ENCODE measurements around the gene YIPF2.
"Not testable (repeated sequence)": the region's sequence is repeated elsewhere in the genome, so short reads cannot be mapped to it uniquely, and the experiment has no call there.

Gene YIPF2

GRCh38 chr19:10908380-10908960, 20.0 kb downstream of the YIPF2 start:
- DNase-seq = no peak

DNA sequence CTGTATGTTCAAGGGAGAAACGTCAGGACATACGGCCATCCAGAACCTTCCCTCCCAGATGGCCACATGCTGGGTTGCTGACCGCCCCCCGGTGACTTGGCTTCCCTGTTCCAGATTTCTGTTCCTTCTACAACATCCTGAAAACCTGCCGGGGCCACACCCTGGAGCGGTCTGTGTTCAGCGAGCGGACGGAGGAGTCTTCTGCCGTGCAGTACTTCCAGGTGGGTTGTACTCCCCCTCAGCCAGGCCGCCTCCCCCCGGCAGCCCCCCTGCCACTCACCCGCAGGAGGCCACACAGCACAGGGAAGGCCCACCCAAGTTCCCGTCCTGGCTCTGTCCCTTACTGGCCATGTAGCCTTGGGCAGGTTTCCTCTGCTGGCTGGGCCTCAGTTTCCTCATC, 20.5 kb downstream of the YIPF2 start:
- no peak for DNase-seq

GRCh38 chr19:10899151-10899653, 29.2 kb downstream of the YIPF2 start:
- DNase-seq = peak in 1 of 2 experiments; percentile 51

DNA sequence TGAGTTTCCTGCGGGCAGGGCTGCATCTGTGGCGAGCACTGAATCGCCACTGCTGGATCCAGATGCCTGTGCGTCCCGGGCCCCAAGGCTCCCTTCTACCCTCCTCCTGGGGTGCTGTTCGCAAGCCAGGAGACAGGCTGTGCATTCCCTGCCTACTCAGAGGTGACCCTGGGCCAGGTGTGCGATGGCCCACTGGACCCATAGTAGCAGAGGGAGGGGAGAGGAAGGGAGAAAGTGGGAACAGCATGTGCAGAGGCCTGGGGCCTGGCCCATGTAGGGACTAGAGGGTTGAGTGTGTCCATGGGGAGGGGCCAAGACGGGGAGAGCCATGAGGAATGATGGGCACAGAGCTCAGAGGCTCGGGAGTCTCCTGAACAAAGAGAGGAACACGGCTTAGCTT, 29.8 kb downstream of the YIPF2 start:
- DNase-seq = no peak

DNA sequence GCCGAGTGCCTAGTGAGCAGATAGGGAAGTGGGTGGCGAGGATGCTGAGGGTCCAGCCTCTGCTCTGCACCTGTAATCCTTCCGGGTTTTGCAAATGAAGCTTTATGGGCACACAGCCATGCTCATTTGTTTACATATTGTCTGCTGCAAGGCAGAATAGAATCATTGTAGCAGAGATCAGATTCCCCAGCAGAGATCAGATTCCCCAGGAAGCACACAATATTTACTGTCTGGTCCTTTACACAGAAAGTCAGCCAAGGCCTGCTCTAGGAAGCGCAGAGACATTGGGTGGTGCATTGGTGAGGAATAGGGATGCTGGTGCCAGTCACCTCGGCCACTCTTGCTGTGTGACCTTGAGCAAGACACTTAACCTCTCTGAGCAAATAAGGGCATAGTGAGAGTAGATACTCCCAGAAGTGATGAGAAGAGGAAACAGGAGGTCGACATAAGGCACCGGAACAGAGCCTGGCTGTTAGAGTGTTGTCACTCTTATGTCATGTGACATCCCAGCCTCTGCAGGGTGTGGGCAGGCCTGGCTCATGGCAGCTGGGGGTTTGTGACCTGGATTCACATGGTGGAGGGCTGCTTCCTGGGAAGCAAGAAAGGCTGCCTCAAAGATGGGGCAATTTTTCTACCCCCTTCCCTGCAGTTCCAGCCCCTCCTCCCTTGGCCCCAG, 31.4 kb downstream of the YIPF2 start:
- peak; percentile 89 to 91 for DNase-seq

GRCh38 chr19:10895920-10896319, 32.5 kb downstream of the YIPF2 start:
- DNase-seq = no peak

DNA sequence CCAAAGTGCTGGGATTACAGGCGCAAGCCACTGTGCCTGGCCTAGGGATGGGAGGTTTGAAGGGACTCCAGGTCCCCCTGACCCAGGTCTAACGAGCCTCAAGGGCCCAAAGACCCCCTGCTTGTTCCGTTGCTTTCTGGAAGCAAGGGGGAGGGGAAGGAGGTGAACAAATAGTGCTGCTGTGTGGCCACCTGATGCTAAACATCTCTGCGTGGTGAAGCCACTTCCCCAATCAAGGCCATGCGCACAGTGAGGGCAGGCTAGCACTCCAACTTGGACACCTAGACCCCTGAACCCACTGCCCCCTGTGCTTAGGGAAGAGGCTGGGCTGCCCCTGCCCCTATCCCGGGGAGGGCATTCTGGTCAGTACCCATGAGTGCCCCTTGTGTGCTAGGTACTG, 33.1 kb downstream of the YIPF2 start:
- DNase-seq = no peak

DNA sequence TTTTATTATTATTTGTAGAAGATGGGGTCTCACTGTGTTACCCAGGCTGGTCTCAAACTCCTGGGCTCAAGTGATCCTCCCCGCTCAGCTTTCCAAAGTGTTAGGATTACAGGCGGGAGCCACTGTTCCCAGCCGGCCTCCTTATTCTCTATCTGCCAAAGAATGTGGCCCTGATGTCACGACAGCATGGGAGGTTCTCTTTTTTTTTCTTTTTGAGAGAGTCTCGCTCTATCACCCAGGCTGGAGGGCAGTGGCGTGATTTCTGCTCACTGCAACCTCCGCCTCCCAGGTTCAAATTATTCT, 33.6 kb downstream of the YIPF2 start:
- DNase-seq = no peak

- DNase-seq = peak in 1 of 2 experiments; percentile 27
Measured at GRCh38 chr19:10892256-10892655, 36.2 kb downstream of the YIPF2 start.

- DNase-seq = peak; percentile 38 to 69
Measured at GRCh38 chr19:10891405-10892086, 36.9 kb downstream of the YIPF2 start.

GRCh38 chr19:10889880-10890279, 38.6 kb downstream of the YIPF2 start:
- no peak for DNase-seq

- DNase-seq = peak; percentile 91 to 95
Measured at GRCh38 chr19:10888421-10888866, 40.0 kb downstream of the YIPF2 start.

DNA sequence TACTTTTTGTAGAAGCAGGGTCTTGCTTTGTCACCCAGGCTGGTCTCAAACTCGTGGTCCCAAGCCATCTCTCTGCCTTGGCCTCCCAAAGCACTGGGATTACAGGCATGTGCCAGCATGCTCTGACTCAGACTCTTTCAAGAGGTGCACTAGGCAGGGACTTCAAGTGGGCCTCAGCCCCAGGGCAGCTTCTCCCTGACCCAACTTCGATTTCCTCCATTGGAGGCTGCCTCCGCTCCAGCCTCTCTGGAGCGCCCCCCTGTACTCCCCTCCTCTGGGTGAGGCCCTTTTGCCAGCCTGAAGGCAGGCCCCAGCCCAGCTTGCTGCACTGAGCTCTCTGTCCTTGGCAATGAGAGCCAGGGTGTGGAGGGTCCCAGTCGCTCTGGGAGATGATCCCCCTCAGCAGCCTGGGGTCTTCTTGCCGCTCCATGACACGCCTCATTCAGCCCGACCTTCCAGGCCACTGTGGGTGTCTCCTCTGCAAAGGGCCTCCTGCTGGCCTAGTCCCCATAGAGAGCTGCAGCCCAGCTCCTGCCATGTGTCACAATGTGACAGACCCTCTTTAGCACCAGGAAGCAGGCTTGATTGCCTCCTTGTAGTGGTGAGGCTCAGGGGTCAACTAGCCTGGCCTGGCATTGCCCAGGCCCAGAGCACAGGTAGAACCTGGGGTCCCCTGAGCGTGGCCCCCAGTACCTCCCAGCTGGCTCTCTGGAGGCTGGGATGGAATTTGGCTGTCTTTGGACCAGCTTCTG, 40.6 kb downstream of the YIPF2 start:
- DNase-seq = peak in 1 of 2 experiments; percentile 32

- DNase-seq = no peak
Measured at GRCh38 chr19:10885201-10886169, 43.0 kb downstream of the YIPF2 start.

- DNase-seq = no peak
Measured at GRCh38 chr19:10884274-10884673, 44.2 kb downstream of the YIPF2 start.

GRCh38 chr19:10882108-10882457, 46.4 kb downstream of the YIPF2 start:
- no peak for DNase-seq

- DNase-seq = no peak
Measured at GRCh38 chr19:10881403-10882107, 46.9 kb downstream of the YIPF2 start.

GRCh38 chr19:10878253-10878652, 50.2 kb downstream of the YIPF2 start:
- no peak for DNase-seq

GRCh38 chr19:10877608-10878007, 50.8 kb downstream of the YIPF2 start:
- not testable (repeated sequence) for DNase-seq

GRCh38 chr19:10876459-10877240, 51.8 kb downstream of the YIPF2 start:
- no peak for DNase-seq

DNA sequence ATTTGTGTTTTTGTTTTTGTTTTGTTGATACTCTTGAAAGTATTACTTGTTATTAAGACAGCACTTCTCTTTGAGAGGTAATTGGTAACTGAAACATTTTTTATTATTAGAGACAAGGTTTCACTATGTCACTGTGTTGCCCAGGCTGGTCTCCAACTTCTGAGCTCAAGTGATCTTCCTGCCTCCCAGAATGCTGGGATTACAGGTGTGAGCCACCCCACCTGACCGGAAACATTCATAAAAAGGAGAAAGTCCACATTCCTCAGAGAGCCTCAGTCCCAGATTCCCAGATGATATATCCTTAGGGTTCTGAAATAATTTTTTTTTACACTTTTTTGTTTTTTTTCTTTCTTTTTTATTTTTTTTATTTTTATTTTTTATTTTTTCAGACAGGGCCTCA, 54.4 kb downstream of the YIPF2 start:
- no peak for DNase-seq
